ENCODE results near the gene CXCR5.

CXCR5 gene

DNA sequence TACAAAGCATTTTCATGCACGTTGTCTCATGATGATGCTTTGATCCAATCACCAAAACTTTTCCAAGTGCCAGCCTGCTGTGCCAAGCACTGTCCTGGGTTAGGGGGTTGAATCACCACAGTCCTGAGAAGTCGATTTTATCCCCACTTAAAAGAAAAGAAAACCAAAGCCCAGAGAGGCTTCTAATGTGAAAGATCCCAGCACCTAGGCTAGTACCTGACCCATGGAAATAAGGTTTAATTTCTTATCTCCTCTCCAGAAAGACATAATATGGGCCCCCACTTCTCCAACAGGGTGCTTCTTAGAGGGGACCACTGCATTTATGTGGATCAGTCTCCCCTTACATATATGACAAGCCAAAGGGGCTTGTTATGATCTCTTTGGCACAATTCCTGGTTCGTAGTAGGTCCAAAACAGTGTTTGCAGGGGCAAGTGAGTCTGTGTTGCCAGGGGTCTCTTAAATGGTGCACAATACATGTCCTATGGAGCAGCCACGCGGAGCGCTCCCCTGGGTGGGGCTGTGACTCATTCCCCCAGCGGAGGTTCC is 43.9 kb downstream of the CXCR5 start:
- DNase-seq (ENCODE audit: low spot score), result no peak

DNA sequence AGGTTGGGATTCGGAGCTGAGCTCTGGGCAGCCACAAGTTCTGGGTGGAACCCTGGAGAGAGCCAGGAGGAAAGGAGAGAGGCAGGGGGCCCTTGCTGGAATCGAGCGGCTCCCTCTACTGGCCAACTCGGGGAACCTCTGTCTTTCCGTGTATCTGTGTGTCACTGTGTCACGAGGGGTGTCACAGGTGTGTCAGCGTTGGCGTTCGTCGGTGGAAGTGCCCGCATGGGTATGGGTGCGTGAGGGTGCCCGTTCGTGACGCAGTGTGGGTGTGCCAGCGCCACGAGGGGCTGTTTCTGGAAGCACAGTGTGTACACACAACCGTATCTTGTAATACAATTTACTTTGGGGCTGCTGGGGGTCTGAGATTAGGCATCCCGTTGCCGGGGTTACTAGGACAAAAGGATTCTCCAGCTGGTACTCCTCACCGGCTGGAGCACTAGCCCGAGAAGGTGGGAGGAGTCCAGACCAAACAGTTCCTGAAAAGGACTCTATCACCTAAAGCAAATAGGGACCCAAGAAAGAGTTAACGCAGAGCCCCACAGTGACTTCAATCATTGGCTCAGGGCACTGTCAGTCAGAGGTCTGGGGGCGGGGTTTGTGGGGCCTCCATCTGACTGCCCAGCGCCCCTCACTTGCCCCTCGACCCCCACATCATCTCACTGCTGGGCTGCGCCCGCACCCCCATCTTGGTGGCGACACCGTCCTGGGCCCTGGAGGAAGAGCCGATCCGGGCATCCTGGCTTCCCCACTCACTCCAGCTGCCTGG is 44.6 kb downstream of the CXCR5 start:
- DNase-seq (ENCODE audit: low spot score), result peak; percentile 95

DNA sequence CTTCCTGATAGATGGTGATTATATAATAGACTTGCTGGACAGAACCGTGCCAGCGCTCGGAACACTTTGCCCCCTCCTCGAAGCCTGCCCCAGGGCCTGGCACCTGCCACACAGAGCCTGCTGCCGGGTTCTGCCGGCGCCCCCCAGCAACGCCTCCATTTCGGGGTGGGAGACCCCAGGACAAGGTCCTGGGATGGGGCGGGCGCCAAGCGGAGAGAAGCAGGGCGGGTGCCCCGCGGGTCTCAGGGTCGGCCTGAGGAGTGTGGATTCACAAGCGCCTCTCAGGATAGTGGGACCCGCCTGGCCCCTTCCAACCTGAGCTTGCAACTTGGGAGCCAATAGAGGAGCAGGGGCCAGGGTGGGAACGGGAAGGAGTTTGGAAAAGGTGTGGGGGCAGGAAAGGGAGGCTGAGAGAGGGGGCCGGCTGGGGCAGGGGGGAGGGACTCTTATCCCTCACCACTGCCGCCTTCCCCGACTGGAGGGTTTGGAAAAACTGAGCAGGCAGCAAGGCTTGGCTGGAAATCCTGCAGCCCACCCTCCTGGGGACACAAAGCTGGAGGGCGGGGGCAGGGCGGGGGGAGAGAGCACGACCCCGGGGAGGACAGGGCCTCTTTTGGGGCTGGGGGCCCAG is 45.3 kb downstream of the CXCR5 start:
- DNase-seq (ENCODE audit: low spot score), result no peak

DNA sequence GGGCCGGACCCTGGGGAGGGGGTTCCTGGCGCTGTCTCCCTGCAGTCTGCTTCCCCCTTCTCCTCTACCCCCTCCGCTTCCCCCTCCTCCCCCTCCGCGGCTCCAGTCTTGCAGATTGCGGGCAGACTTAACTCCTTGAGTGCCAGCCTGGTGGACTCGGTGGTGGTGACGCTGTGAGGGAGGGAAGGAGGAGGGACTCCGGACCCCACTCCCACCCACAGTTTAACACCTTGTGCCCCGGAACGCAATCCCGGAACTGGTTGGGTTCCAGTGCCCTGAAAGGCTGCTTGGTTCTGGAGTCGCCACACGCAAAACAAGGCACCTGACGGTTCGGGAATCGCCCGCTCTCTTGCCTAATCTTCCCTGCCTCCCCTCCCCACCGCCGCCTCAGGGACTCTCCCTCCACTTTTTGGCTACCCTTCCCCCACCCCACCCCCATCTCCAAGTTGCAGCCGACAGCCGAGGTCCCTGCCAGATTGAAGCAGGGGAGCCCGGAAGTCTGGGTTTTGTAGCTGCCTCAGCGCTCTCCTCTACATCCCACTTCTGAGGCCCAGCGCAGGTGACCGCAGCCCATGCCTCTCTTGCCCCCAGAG is 45.9 kb downstream of the CXCR5 start:
- peak; percentile 86 for DNase-seq (ENCODE audit: low spot score)

DNA sequence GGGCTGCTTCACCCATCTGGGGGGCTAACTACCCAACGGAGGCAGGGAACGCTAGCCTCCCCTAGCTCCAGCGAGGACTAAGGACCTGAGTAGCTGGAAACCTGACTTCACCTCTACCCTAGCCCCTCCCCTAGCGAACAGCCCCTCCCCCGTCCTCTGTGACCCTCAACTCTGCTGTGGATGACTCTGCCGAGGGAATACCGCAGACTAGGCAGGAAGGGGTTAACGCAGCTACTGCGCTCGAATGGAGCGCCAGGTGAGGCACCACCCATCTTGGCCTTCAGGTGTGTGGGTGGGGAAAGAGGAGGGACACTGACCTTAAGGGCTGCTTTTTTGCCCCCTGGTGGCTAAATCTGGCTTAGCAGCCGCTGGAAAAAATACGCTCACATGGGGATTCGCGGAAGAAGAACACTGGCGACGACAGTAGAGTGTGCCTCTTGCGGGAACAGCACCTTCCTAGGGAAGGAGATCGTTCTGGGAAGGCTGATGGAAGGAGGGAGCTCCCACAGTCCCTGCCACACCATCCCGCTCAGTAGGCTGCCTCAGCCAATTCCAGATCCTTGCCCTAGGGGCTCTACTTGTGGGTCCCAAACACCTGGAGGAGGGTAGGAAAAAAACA is 46.5 kb downstream of the CXCR5 start:
- DNase-seq (ENCODE audit: low spot score), result peak; percentile 91

DNA sequence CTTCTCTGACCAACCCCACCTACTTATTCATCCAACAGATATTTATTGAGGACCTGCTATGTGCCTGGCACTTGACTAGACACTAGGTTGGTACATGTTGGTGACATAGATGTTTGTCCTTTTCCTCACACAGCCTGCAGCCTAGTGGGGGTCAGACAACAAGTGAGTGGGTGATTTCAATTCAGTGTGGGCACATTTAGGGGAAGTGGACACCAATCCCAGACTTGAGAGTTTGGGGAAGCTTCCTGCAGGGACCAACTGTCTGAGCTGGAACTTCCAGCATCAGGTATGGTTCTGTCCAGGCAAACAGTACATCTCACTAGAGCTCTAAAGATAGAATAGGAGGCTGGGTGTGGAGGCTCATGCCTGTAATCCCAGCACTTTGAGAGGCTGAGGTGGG is 47.9 kb downstream of the CXCR5 start:
- DNase-seq (ENCODE audit: low spot score), result no peak

DNA sequence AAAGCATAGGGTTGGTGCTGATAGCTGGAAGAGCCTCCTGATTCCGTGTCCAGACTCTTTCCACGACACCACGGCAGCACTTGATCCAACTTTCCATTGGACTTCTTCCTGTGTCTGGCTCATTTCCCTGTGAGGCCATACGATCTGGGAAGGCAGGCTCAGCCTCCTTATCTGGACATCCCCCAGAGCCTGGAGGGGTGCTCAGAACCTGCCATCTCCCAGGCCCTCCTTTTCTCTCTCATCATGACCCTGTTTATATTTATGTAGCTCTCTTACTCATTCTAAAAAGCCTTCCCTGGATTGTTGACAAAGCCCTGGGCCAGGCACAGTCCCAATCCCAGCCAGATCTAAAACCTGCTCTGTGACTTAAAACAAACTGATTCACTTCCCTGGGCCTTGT is 49.8 kb downstream of the CXCR5 start:
- no peak for DNase-seq (ENCODE audit: low spot score)

DNA sequence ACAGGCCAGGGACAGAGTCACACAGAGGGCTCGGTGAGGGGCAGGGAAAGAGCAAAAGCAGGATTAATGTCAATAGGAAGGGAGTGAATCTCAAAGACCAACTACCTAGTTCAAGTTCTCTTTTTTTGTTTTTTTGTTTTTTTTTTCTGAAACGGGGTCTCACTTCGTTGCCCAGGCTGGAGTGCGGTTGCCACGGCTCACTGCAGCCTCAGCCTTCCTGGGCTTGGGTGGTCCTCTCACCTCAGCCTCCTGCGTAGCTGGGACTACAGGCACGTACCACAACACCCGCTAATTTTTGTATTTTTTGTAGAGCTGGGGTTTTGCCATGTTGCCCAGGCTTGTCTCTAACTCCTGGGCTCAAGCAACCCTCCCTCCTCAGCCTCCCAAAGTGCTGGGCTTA is 51.7 kb downstream of the CXCR5 start:
- no peak for DNase-seq (ENCODE audit: low spot score)

DNA sequence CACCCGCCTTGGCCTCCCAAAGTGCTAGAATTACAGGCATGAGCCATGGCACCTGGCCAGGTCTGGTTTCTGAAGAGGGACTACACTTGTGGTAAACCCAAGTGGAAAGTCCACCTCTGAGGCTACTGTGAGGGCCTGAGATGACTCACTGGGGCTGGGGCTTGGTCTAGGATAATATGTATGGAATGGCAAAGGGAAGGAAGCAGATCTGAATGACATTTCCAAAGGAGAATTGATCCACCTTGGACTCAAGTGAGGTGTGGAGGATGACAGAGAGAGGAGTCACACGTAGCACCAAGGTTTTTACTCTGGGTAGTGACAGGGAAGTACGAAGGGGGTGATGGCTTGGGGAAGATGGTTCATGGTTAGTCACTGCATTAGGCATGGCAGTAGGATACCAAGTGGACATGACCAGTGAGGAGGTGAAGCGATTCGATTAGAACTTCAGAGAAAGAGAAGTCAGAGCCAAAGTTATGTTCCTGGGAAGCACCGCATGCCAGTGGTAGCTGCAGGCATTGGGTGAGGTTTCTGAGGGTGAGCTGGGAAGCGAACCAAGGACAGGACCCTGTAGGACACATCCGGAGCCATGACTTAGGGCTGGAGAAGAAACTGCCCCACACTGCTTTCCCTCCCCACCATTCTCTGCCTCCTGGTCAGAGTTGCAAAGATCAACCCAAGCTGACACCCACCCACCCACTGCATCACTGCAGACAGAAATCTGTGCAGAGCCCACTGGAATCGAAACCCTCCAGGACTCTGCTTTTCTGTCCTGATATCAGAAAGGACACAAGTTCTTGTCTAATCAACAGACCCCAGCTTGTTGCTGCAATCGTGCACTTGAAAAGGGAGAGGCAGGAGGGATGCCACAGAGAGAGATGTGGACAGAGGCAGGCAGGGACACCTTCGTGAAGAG is 55.1 kb downstream of the CXCR5 start:
- DNase-seq (ENCODE audit: low spot score), result no peak

DNA sequence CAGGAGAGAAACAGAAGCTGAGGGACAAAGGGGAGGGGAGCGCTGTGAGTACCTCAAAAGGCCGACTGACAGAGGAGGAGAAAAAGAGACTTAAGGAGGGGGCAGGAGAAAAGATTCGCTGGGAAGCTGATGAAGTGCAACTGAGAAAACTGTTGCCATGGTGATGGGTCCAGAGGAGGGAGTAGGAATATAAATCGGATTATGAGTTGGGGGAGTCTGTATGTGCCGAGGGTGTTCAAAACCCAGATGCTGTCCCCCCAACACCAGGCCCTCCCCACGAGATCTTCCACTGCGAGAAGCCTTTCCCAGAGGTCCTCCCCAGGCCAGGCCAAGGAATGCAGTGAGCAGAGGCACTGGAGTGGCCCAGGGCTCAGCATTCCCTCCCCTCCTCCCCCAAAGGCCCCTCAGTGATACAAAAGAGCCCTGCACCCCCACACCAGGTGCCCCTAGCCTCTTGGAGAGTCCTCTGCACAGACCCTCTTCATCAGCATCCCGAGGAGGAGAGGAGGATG is 55.8 kb downstream of the CXCR5 start:
- DNase-seq (ENCODE audit: low spot score), result no peak

DNA sequence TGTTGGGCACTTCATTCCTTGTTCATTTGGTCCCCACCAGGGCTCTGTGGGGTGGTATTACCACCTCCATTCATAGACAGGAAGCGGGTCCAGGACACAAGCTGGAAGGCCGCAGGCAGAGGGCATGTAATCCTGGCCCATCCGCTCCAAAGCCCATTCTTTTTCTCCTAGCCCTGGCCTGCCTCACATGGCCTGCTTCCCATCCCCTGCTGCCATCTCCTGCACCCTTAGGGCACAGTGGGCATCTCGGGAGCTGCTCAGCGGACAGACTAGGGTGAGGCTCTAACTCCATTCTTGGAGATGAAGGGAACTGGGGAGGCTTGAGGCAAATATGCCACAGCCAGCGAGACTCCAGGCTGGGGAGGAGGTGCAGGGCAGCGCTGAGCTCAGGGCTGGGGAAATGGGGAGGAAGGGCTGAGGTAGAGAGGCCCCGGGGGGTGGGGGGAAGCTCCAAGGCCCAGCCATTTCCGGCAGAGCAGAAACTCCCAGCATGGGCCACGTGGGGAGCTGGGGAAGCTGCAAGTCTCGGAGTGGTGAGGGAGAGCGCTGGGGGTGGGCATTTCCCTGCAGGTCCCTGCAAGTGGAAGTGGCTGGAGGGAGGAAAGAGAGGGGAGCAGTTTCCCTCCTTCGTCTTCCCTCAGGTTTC is 56.4 kb downstream of the CXCR5 start:
- no peak for DNase-seq (ENCODE audit: low spot score)

DNA sequence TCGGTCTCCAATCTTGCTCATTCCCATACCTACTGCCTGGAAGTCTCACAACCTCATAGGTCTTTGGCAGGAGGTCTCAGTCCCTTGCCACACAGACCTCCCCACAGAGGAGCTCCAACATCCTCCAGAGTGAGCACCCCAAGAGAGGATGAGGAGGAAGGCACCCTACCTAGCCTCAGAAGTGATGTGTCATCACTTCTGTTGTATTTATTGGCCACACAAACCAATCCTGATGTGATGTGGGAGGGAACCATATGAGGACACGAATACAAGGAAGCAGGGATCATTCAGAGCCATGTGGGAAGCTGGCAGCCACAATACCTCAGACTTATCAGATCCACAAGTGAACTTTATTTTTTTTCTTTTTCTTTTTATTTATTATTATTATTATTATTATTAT is 63.4 kb downstream of the CXCR5 start:
- DNase-seq (ENCODE audit: low spot score), result no peak

All from NAMALWA (cell line).